IMR-90 (cell line): ENCODE data around the gene TMEM38B. TPM values are rescaled to one million over a fixed set of nuclear protein-coding genes. Genes with fewer than 3 reads are reported as not detected.

Source experiments
- CTCF ChIP-seq: conservative IDR thresholded peaks from 2 replicates; pipeline ENCODE4 v1.5.1; 2012; ENCODE audit warnings: mild to moderate bottlenecking, low read depth, low read length, improper control_type of control experiment
- RFX5 ChIP-seq: IDR thresholded peaks from 2 replicates; pipeline ENCODE4 v1.8.0; 2012; ENCODE audit warnings: low read depth, mild to moderate bottlenecking, low read length, moderate library complexity
- polyA plus RNA-seq, 3 experiments: library from polyadenylated mRNA; depleted of rRNA; stranded (reverse); fragments of >200 nt; gene quantifications; 2 replicates each; pipeline ENCODE4 v1.2.3, GENCODE V29; 2012; ENCODE audit warnings: low replicate concordance in 1 of 3
- total RNA-seq: library from RNA; depleted of rRNA; stranded (reverse); fragments of >200 nt; gene quantifications from 2 replicates; pipeline ENCODE4 v1.2.3, GENCODE V29; 2012

Gene TMEM38B
- total and polyA plus RNA-seq, 2 of the 4 experiments (the other 2 are of a cell fraction), result 3.3 to 11.5 TPM

DNA sequence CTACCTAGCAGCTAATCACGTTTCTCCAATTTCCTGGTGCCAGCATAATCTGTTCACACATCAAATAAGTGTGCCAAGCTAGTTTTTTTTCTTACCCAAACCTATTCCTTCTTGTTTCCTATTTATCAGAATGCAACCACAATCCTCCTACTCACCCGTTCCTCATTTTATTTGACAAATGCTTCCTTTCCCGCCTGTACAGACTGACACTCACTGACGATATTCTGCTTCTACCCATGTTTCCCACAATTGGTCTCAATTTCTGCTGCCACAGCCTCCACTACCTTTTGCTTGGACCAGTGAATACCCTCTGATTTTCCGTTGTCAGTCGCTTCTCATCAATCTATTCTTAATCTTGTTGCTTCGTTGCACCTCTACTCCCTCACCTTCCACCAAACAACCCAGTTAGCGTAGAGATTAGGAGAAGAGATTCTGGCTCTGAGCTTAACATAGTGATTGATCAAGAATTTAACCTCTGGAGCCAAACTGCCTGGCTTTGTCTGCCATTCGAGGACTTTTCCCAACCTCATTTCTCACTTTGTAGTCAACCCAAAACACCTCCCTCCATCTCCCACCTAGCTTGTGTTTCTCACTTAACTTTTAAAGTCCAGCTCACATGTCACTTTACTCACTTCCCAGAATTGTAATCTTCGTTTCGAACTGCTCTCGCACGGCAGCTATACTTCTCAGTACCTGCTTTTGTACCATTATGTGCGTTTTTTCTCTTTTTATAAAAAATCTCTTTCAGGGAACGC lies 729 bp upstream of the TMEM38B start (continued):
- TF ChIP-seq CTCF (no peak), RFX5 (no peak)
